ENCODE results near the gene RAB28.

DNA sequence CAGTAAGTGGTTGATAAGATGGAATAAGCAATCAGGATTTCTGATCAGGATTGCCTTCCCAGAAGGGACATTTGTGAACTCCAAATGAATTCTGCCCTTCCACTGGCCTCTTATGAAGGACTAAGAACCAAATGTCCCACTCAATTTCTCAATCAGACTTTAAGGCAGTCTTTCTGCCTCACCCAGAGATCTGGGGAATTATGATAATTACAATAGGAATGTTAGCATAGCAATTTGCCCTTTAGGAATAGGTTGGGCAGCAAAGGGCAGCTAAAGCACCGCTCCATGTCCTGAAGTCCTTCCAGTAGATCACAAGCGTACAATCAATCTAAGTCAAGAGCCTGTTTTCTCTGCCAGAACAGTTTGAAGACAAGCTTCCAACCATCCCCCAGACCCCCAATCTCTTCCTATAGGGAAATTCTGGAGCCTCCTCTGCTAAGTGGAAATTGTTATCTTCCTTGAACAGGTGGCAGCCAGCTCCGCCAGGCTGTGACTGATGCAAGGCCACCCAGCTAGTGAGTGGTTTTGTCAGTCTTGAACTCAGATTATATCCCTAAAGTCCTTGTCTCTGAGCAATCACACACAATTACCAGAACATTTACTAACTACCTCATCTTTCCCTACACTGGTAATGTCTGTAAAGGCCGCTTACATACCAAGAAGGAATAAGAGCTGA is 41.6 kb upstream of the RAB28 start:
- TF ChIP-seq EZH2 (IDR thresholded peaks at IDR 0.05; ENCODE audit: low read depth, unreplicated experiment) (peak; percentile 95), ZNF114 (CRISPR knock-in tag; IDR thresholded peaks at IDR 0.05) (no peak), STAT1 (IDR thresholded peaks at IDR 0.05; ENCODE audit: unreplicated experiment) (no peak), NANOG (IDR thresholded peaks at IDR 0.05; ENCODE audit: borderline replicate concordance) (no peak), POLR2AphosphoS5 (IDR thresholded peaks at IDR 0.05; ENCODE audit: low read depth) (no peak), CREB1 (CRISPR knock-in tag; IDR thresholded peaks at IDR 0.05; ENCODE audit: low read depth) (no peak), JUNB (IDR thresholded peaks at IDR 0.05; ENCODE audit: unreplicated experiment) (no peak), EZH2phosphoT487 (IDR thresholded peaks at IDR 0.05; ENCODE audit: unreplicated experiment) (no peak), ZNF331 (CRISPR knock-in tag; IDR thresholded peaks at IDR 0.05; ENCODE audit: low read depth) (no peak)
- TF ChIP-seq, protein P1, sequence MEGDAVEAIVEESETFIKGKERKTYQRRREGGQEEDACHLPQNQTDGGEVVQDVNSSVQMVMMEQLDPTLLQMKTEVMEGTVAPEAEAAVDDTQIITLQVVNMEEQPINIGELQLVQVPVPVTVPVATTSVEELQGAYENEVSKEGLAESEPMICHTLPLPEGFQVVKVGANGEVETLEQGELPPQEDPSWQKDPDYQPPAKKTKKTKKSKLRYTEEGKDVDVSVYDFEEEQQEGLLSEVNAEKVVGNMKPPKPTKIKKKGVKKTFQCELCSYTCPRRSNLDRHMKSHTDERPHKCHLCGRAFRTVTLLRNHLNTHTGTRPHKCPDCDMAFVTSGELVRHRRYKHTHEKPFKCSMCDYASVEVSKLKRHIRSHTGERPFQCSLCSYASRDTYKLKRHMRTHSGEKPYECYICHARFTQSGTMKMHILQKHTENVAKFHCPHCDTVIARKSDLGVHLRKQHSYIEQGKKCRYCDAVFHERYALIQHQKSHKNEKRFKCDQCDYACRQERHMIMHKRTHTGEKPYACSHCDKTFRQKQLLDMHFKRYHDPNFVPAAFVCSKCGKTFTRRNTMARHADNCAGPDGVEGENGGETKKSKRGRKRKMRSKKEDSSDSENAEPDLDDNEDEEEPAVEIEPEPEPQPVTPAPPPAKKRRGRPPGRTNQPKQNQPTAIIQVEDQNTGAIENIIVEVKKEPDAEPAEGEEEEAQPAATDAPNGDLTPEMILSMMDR (conservative IDR thresholded peaks at IDR 0.05; ENCODE audit: low read depth in 2 of 2) = no peak
- TF ChIP-seq, protein P2, sequence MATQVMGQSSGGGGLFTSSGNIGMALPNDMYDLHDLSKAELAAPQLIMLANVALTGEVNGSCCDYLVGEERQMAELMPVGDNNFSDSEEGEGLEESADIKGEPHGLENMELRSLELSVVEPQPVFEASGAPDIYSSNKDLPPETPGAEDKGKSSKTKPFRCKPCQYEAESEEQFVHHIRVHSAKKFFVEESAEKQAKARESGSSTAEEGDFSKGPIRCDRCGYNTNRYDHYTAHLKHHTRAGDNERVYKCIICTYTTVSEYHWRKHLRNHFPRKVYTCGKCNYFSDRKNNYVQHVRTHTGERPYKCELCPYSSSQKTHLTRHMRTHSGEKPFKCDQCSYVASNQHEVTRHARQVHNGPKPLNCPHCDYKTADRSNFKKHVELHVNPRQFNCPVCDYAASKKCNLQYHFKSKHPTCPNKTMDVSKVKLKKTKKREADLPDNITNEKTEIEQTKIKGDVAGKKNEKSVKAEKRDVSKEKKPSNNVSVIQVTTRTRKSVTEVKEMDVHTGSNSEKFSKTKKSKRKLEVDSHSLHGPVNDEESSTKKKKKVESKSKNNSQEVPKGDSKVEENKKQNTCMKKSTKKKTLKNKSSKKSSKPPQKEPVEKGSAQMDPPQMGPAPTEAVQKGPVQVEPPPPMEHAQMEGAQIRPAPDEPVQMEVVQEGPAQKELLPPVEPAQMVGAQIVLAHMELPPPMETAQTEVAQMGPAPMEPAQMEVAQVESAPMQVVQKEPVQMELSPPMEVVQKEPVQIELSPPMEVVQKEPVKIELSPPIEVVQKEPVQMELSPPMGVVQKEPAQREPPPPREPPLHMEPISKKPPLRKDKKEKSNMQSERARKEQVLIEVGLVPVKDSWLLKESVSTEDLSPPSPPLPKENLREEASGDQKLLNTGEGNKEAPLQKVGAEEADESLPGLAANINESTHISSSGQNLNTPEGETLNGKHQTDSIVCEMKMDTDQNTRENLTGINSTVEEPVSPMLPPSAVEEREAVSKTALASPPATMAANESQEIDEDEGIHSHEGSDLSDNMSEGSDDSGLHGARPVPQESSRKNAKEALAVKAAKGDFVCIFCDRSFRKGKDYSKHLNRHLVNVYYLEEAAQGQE (IDR thresholded peaks at IDR 0.05; ENCODE audit: unreplicated experiment) = no peak
- TF ChIP-seq, protein P3, sequence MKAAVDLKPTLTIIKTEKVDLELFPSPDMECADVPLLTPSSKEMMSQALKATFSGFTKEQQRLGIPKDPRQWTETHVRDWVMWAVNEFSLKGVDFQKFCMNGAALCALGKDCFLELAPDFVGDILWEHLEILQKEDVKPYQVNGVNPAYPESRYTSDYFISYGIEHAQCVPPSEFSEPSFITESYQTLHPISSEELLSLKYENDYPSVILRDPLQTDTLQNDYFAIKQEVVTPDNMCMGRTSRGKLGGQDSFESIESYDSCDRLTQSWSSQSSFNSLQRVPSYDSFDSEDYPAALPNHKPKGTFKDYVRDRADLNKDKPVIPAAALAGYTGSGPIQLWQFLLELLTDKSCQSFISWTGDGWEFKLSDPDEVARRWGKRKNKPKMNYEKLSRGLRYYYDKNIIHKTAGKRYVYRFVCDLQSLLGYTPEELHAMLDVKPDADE (IDR thresholded peaks at IDR 0.05) = no peak
